Uterus (tissue), 2 donors: Measurements from ENCODE around the gene TRAF1.
A peak's percentile ranks its signal among the peaks of the same experiment; 100 is the strongest.

Experiments used
- CTCF ChIP-seq, 4 experiments: fragments of 200-600 bp in 2 of 4; fragments of 450-650 bp in 2 of 4; sonication (generic) in 2 of 4; IDR thresholded peaks; one replicate each; pipeline ENCODE4 v1.5.1; 2016 to 2019; ENCODE audit warnings: antibody characterized with exemption in 4 of 4, mild to moderate bottlenecking in 2 of 4, moderate library complexity in 1 of 4
- POLR2A ChIP-seq, 2 donors: fragments of 450-650 bp; IDR thresholded peaks; one replicate each; pipeline ENCODE4 v1.6.1; 2016; ENCODE audit warnings: antibody characterized with exemption in 2 of 2, mild to moderate bottlenecking in 1 of 2, moderate library complexity in 1 of 2

GRCh38 chr9:120894321-120895148 is 32.1 kb downstream of the TRAF1 start:
- TF ChIP-seq CTCF (IDR thresholded peaks at IDR 0.05) (peak in 1 of 4 experiments; percentile 13), POLR2A (IDR thresholded peaks at IDR 0.05) (no peak)
